ENCODE measurements around the gene MYMK. TPM values are rescaled to one million over a fixed set of nuclear protein-coding genes. Genes with fewer than 3 reads are reported as not detected.

MYMK gene
- total and polyA plus RNA-seq, 2 of the 13 experiments (the other 11 are each of a cell fraction or from before 2014, with no cell fraction given): not detected

GRCh38 chr9:133465984-133466383 lies 58.8 kb downstream of the MYMK start:
- ChIA-PET POLR2A (no interaction called here), CTCF (ENCODE audit: low intra/inter-chr PET ratio, low total read pairs) (no interaction called here)
- DNase-seq (ENCODE audit: low spot score) (no peak), FAIRE-seq (no peak), ATAC-seq (no peak)
- no peak overlapping the region for H2AFZ ChIP-seq (ENCODE audit: low read length)
- H3K27me3 ChIP-seq (ENCODE audit: control insufficient read depth in 1 of 2, insufficient read depth in 2 of 2, low read length in 2 of 2): no peaks in the 10 kb centered on the region; a peak in 1 of 5 replicates
- H3K9ac ChIP-seq (ENCODE audit: insufficient read depth, low read depth, low read length): no peak overlapping the region
- intact Hi-C loops (cut with micrococcal nuclease; ENCODE audit: unreplicated experiment): no loop called here
- no peak for TF ChIP-seq ZFP36L2 (CRISPR knock-in tag; IDR thresholded peaks at IDR 0.05)
- no peak for TF ChIP-seq ZNF281 (CRISPR knock-in tag; IDR thresholded peaks at IDR 0.05; ENCODE audit: borderline replicate concordance)
- no peak for TF ChIP-seq RELA (CRISPR knock-in tag; IDR thresholded peaks at IDR 0.05)
- TF ChIP-seq ZBTB4 (CRISPR knock-in tag; IDR thresholded peaks at IDR 0.05; ENCODE audit: borderline replicate concordance): no peak
- no peak for TF ChIP-seq ZNF543 (CRISPR knock-in tag; IDR thresholded peaks at IDR 0.05)
- TF ChIP-seq KLF16 (CRISPR knock-in tag; IDR thresholded peaks at IDR 0.05): no peak
- no peak for TF ChIP-seq ERF (CRISPR knock-in tag; IDR thresholded peaks at IDR 0.05)
- no peak for TF ChIP-seq ZZZ3 (CRISPR knock-in tag; IDR thresholded peaks at IDR 0.05; ENCODE audit: borderline replicate concordance)
- TF ChIP-seq NFKB2 (CRISPR knock-in tag; IDR thresholded peaks at IDR 0.05; ENCODE audit: borderline replicate concordance): no peak
- no peak for TF ChIP-seq KLF12 (CRISPR knock-in tag; IDR thresholded peaks at IDR 0.05; ENCODE audit: borderline replicate concordance)
- no peaks in the 10 kb centered on the region for H3K9me3 ChIP-seq (ENCODE audit: low read length)
- no peak overlapping the region for H3K4me2 ChIP-seq (ENCODE audit: low read depth, low read length)
- peaks cover 30% of the 10 kb centered on the region for H3K4me1 ChIP-seq (ENCODE audit: insufficient read depth, low read length)
- H3K4me3 ChIP-seq (replicated peaks in 1 of 3; ENCODE audit: insufficient read depth in 1 of 3, low read depth in 2 of 3, low read length in 3 of 3): no peak overlapping the region
- no peaks in the 10 kb centered on the region; the same call in 1 of the 2 replicates for H4K20me1 ChIP-seq (ENCODE audit: insufficient read depth, low read length)
- WGBS (ENCODE audit: low lambda C conversion rate): 90% methylated on average over 6 of the region's 6 CpGs
- no TSS peak for BruUV-seq (replicated peaks)
- H3K36me3 ChIP-seq (replicated peaks in 1 of 2; ENCODE audit: control insufficient read depth in 1 of 2, insufficient read depth in 2 of 2, low read length in 2 of 2): peaks cover 9 to 14% of the 10 kb centered on the region in 2 experiments; a peak in 3 of 5 replicates
- H3K27ac ChIP-seq (ENCODE audit: extremely low read length, insufficient read depth, low read length): no peak overlapping the region
- in situ Hi-C loops (cut with HindIII; ENCODE audit: extremely low pct_ligation_motif_present, low pct_unique_long_range_greater_than_20kb): no loop called here
- H3K79me2 ChIP-seq (ENCODE audit: insufficient read depth, low read length): peaks cover 11% of the 10 kb centered on the region
